Activated CD8-positive, alpha-beta T cell treated with anti-CD3 and anti-CD28 coated beads for 36 hours (primary cell): Measurements from ENCODE around the gene KRT23. TPM values are rescaled to one million over a fixed set of nuclear protein-coding genes. Genes with fewer than 3 reads are reported as not detected.

Experiments
- ATAC-seq: fragments of 200-7000 bp; cut with Tn5 transposase; one replicate; pipeline ENCODE4 v1.10.0; 2021; ENCODE audit warnings: mild to moderate bottlenecking, moderate library complexity
- CTCF ChIA-PET: fragments of 350-600 bp; sonication (Branson Sonifier 250); formaldehyde crosslinking; loops from one replicate; lab custom pipeline; 2021; ENCODE audit warnings: antibody characterized with exemption; lab: Charles Lee
- POLR2A ChIA-PET: fragments of 350-600 bp; sonication (Branson Sonifier 250); formaldehyde crosslinking; loops from one replicate; lab custom pipeline; 2021; ENCODE audit warnings: antibody characterized with exemption; lab: Charles Lee
- DNase-seq: peaks from one replicate; pipeline ENCODE4 v3.0.0-alpha.2; 2020
- H3K27ac Mint-ChIP-seq: one replicate; pipeline ENCODE4 v1.8.0; 2021; ENCODE audit warnings: mild to moderate bottlenecking, mixed read lengths
- H3K27me3 Mint-ChIP-seq: one replicate; pipeline ENCODE4 v1.8.0; 2021; ENCODE audit warnings: mixed read lengths
- H3K36me3 Mint-ChIP-seq: one replicate; pipeline ENCODE4 v1.8.0; 2021; ENCODE audit warnings: low read depth, mixed read lengths
- H3K4me1 Mint-ChIP-seq: one replicate; pipeline ENCODE4 v1.8.0; 2021; ENCODE audit warnings: low read depth, mixed read lengths
- H3K4me3 Mint-ChIP-seq: one replicate; pipeline ENCODE4 v1.8.0; 2021; ENCODE audit warnings: mild to moderate bottlenecking, moderate library complexity, mixed read lengths
- H3K9me3 Mint-ChIP-seq: one replicate; pipeline ENCODE4 v1.8.0; 2021; ENCODE audit warnings: mixed read lengths
- CTCF ChIP-seq: fragments of 200-600 bp; IDR thresholded peaks from one replicate; pipeline ENCODE4 v1.8.0; 2022; ENCODE audit warnings: antibody characterized with exemption, mild to moderate bottlenecking
- intact Hi-C: fragments of 100-400 bp; cut with micrococcal nuclease; formaldehyde crosslinking; loops from one replicate; pipeline ENCODE4 v1.10.0; 2022
- total RNA-seq, 2 experiments: library from RNA; stranded (reverse); gene quantifications; one replicate each; pipeline ENCODE4 v1.2.3, GENCODE V29; 2021

The KRT23 gene
- total RNA-seq, 2 experiments from 2014 or later = not detected

- ChIA-PET POLR2A (interaction anchor here (0.9 kb wide), 1 partner anchor 11 kb away, joined by 3 read pairs; no protein-coding TSS in a partner anchor), CTCF (interaction anchor here (0.7 kb wide), 1 partner anchor 44 kb away, joined by 3 read pairs; no protein-coding TSS in a partner anchor)
- intact Hi-C loops = no loop called here
- Mint-ChIP-seq H3K9me3 (no peaks in the 10 kb centered on the region), H3K4me1 (no peaks in the 10 kb centered on the region), H3K27me3 (peaks cover 29% of the 10 kb centered on the region), H3K4me3 (no peak overlapping the region), H3K27ac (no peak overlapping the region), H3K36me3 (no peaks in the 10 kb centered on the region)
- TF ChIP-seq CTCF = no peak
- DNase-seq (no peak), ATAC-seq (no peak)
These were observed 14.7 kb upstream of the KRT23 start for GRCh38 chr17:40952154-40952553.

GRCh38 chr17:40951011-40951622 lies 13.7 kb upstream of the KRT23 start:
- ATAC-seq (no peak), DNase-seq (no peak)
- ChIA-PET CTCF (no interaction called here), POLR2A (no interaction called here)
- intact Hi-C loops = no loop called here
- no peak overlapping the region for H3K27ac Mint-ChIP-seq
- H3K36me3 Mint-ChIP-seq = no peaks in the 10 kb centered on the region
- H3K4me3 Mint-ChIP-seq = no peak overlapping the region
- peaks cover 35% of the 10 kb centered on the region for H3K27me3 Mint-ChIP-seq
- no peaks in the 10 kb centered on the region for H3K4me1 Mint-ChIP-seq
- no peak for TF ChIP-seq CTCF
- H3K9me3 Mint-ChIP-seq = no peaks in the 10 kb centered on the region

- no peak overlapping the region for H3K4me3 Mint-ChIP-seq
- H3K4me1 Mint-ChIP-seq = no peaks in the 10 kb centered on the region
- peaks cover 37% of the 10 kb centered on the region for H3K27me3 Mint-ChIP-seq
- intact Hi-C loops = no loop called here
- ChIA-PET POLR2A (no interaction called here), CTCF (no interaction called here)
- no peak overlapping the region for H3K27ac Mint-ChIP-seq
- H3K36me3 Mint-ChIP-seq = no peaks in the 10 kb centered on the region
- no peak for TF ChIP-seq CTCF
- no peak for ATAC-seq
- no peaks in the 10 kb centered on the region for H3K9me3 Mint-ChIP-seq
- no peak for DNase-seq
These were observed 12.7 kb upstream of the KRT23 start for GRCh38 chr17:40950176-40950575.

- POLR2A ChIA-PET = no interaction called here
- DNase-seq (no peak), ATAC-seq (no peak)
- no peak for TF ChIP-seq CTCF
- intact Hi-C loops = no loop called here
- Mint-ChIP-seq H3K27me3 (peaks cover 41% of the 10 kb centered on the region), H3K36me3 (no peaks in the 10 kb centered on the region), H3K4me3 (no peak overlapping the region), H3K27ac (no peak overlapping the region), H3K9me3 (no peaks in the 10 kb centered on the region), H3K4me1 (no peaks in the 10 kb centered on the region)
- CTCF ChIA-PET = no interaction called here
These were observed 12.0 kb upstream of the KRT23 start for GRCh38 chr17:40949418-40949817.

- Mint-ChIP-seq H3K27ac (no peak overlapping the region), H3K27me3 (peaks cover 49% of the 10 kb centered on the region), H3K9me3 (no peaks in the 10 kb centered on the region), H3K4me1 (no peaks in the 10 kb centered on the region), H3K36me3 (no peaks in the 10 kb centered on the region), H3K4me3 (no peak overlapping the region)
- ChIA-PET CTCF (interaction anchor here (1.3 kb wide), 1 partner anchor 15 kb away, joined by 3 read pairs; no protein-coding TSS in a partner anchor), POLR2A (no interaction called here)
- intact Hi-C loops = no loop called here
- no peak for ATAC-seq
- TF ChIP-seq CTCF = no peak
- no peak for DNase-seq
These were observed 10.5 kb upstream of the KRT23 start for GRCh38 chr17:40947929-40948328.
